SU-DHL-6 (cell line): ENCODE results near the gene SULF2.

Experiments used
- H2AFZ ChIP-seq: fragments of 200-600 bp; sonication (generic); 2 replicates; pipeline ENCODE4 v1.6.1; 2014; ENCODE audit warnings: low read depth, mild to moderate bottlenecking, moderate library complexity, mixed read lengths, antibody characterized with exemption, low read length; ENCODE audit not compliant: severe bottlenecking
- H3F3A ChIP-seq: fragments of 200-600 bp; shearing (Covaris generic); 2 replicates; pipeline ENCODE4 v1.6.0; 2016; ENCODE audit warnings: antibody characterized with exemption, mild to moderate bottlenecking; ENCODE audit not compliant: insufficient read depth
- H3K27ac ChIP-seq: fragments of 200-600 bp; sonication (generic); 2 replicates; pipeline ENCODE4 v1.5.1; 2016; ENCODE audit warnings: low read depth, mild to moderate bottlenecking, low read length, moderate library complexity, mixed read lengths
- H3K27me3 ChIP-seq: fragments of 200-600 bp; sonication (generic), shearing (Covaris generic); 2 replicates; pipeline ENCODE4 v1.6.0; 2014; ENCODE audit warnings: mild to moderate bottlenecking, low read length
- H3K36me3 ChIP-seq: fragments of 200-600 bp; sonication (generic); 2 replicates; pipeline ENCODE4 v1.6.1; 2014; ENCODE audit warnings: mild to moderate bottlenecking, low read length, mixed read lengths
- H3K4me2 ChIP-seq: fragments of 300-600, 200-600 bp; shearing (Covaris generic), sonication (generic); 2 replicates; pipeline ENCODE4 v1.6.0; 2014; ENCODE audit warnings: low read length, low read depth, mild to moderate bottlenecking; ENCODE audit not compliant: poor library complexity, severe bottlenecking
- H3K4me3 ChIP-seq: fragments of 200-600 bp; sonication (generic); 2 replicates; pipeline ENCODE4 v1.5.1; 2014; ENCODE audit warnings: antibody characterized with exemption, low read length, mild to moderate bottlenecking, mixed read lengths; ENCODE audit not compliant: insufficient read depth, poor library complexity, severe bottlenecking
- H3K79me2 ChIP-seq: fragments of 200-600 bp; sonication (generic); 2 replicates; pipeline ENCODE4 v1.6.1; 2014; ENCODE audit warnings: mild to moderate bottlenecking, low read length, moderate library complexity; ENCODE audit not compliant: insufficient read depth
- H3K9ac ChIP-seq: fragments of 200-600 bp; sonication (generic); 2 replicates; pipeline ENCODE4 v1.7.0; 2014; ENCODE audit warnings: mild to moderate bottlenecking, low read length
- H3K9me2 ChIP-seq: fragments of 200-600 bp; sonication (generic); replicated peaks from 2 replicates; pipeline ENCODE4 v1.6.1; 2014; ENCODE audit warnings: low read length; ENCODE audit not compliant: insufficient read depth
- H3K9me3 ChIP-seq: fragments of 200-600 bp; sonication (generic); 2 replicates; pipeline ENCODE4 v1.6.1; 2014; ENCODE audit warnings: low read length, mixed read lengths; ENCODE audit not compliant: insufficient read depth
- H4K20me1 ChIP-seq: fragments of 200-600 bp; sonication (generic); 2 replicates; pipeline ENCODE4 v1.6.1; 2014; ENCODE audit warnings: low read depth, mild to moderate bottlenecking, antibody characterized with exemption, low read length, moderate library complexity, mixed read lengths
- CTCF ChIP-seq: fragments of 200-600 bp; sonication (generic); IDR thresholded peaks from one replicate; pipeline ENCODE4 v1.5.1; 2017; ENCODE audit warnings: antibody characterized with exemption, mild to moderate bottlenecking, low read length, moderate library complexity; ENCODE audit not compliant: insufficient read depth, poor library complexity, severe bottlenecking
- EZH2phosphoT487 ChIP-seq: fragments of 200-600 bp; sonication (generic), shearing (Covaris generic); conservative IDR thresholded peaks from 2 replicates; pipeline ENCODE4 v1.6.1; 2018; ENCODE audit warnings: mild to moderate bottlenecking, antibody characterized with exemption, low read length, moderate library complexity, mixed read lengths

The SULF2 gene

DNA sequence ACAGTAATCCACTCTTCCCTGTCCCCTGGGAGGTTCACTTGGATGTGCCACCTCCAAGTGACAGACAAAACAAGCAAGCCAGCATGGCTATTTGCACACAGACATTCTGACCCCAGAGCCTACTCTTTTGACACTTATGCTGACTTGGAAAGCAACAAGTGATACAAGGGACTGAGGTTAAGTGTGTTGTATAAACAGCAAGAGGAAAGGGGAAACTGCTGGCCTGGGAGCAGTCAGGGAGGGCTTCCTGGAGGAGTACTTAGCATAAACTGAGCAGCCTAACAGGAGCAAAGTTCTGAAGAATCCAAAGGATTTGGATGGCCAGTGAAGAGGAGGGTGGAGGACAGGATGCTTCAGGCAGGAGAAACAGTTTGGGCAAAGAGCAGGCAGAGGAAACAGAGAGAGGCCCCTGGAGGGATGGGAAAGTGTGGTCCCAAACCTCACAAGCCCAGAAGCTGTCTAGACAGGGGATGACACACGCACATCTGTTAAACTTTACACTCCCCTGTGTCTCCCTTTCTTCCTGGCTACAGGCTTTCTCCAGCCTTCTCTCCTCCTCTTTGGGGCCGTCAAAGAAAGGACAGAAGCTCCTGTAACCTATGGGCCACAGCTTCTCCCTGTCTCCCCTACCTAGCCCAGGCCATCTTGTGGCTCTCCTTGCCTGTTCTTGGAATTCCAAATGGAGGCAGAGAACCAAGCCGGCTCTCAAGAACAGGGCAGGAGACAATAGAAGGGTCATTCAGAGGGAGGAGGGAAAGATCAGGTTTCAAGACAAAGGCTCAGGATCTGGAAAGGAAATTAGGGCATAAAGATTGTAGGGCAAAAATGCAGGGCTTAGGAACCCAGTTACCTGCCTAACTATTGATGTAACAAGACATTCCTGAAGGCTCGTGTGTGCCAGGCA is 19.3 kb downstream of the SULF2 start:
- Histone ChIP-seq H3K27me3 (no peaks in the 10 kb centered on the region), H3K9me2 (no peaks in the 10 kb centered on the region), H3K4me3 (no peak overlapping the region), H3K4me2 (no peak overlapping the region), H2AFZ (no peak overlapping the region), H3K79me2 (no peaks in the 10 kb centered on the region), H3K36me3 (no peaks in the 10 kb centered on the region), H3K9ac (no peak overlapping the region), H3F3A (no peaks in the 10 kb centered on the region), H3K9me3 (no peaks in the 10 kb centered on the region), H4K20me1 (no peaks in the 10 kb centered on the region), H3K27ac (no peak overlapping the region)
- TF ChIP-seq CTCF (no peak), EZH2phosphoT487 (no peak)

GRCh38 chr20:47765271-47765670 is 20.0 kb downstream of the SULF2 start:
- Histone ChIP-seq H3K9me3 (no peaks in the 10 kb centered on the region), H3K27ac (no peak overlapping the region), H3K4me2 (no peak overlapping the region), H3K79me2 (no peaks in the 10 kb centered on the region), H3K27me3 (no peaks in the 10 kb centered on the region), H3K4me3 (no peak overlapping the region), H3F3A (no peaks in the 10 kb centered on the region), H3K9ac (no peak overlapping the region), H2AFZ (no peak overlapping the region), H3K36me3 (no peaks in the 10 kb centered on the region), H4K20me1 (no peaks in the 10 kb centered on the region), H3K9me2 (no peaks in the 10 kb centered on the region)
- no peak for TF ChIP-seq CTCF

GRCh38 chr20:47764154-47764733 is 21.0 kb downstream of the SULF2 start:
- H3K4me2 ChIP-seq = no peak overlapping the region
- H4K20me1 ChIP-seq = no peaks in the 10 kb centered on the region
- no peaks in the 10 kb centered on the region for H3K9me2 ChIP-seq
- no peaks in the 10 kb centered on the region for H3K27me3 ChIP-seq
- no peak overlapping the region for H3K27ac ChIP-seq
- no peaks in the 10 kb centered on the region for H3K9me3 ChIP-seq
- no peak overlapping the region for H3K4me3 ChIP-seq
- H3K79me2 ChIP-seq = no peaks in the 10 kb centered on the region
- H3K9ac ChIP-seq = no peak overlapping the region
- H3F3A ChIP-seq = no peaks in the 10 kb centered on the region
- no peak for TF ChIP-seq CTCF
- no peak for TF ChIP-seq EZH2phosphoT487
- H3K36me3 ChIP-seq = no peaks in the 10 kb centered on the region
- no peak overlapping the region for H2AFZ ChIP-seq
